HG03469 (cell line): ENCODE results near the gene PARD6B.
A peak's percentile ranks its signal among the peaks of the same experiment; 100 is the strongest.
"Not testable (repeated sequence)": the region's sequence is repeated elsewhere in the genome, so short reads cannot be mapped to it uniquely, and the experiment has no call there.

Experiments used
- ATAC-seq: cut with Tn5 transposase; IDR thresholded peaks from one replicate; pipeline ENCODE4 v1.9.1; 2021; ENCODE audit warnings: mild to moderate bottlenecking, moderate library complexity, moderate number of reproducible peaks; ENCODE audit not compliant: unreplicated experiment

PARD6B gene, protein sequence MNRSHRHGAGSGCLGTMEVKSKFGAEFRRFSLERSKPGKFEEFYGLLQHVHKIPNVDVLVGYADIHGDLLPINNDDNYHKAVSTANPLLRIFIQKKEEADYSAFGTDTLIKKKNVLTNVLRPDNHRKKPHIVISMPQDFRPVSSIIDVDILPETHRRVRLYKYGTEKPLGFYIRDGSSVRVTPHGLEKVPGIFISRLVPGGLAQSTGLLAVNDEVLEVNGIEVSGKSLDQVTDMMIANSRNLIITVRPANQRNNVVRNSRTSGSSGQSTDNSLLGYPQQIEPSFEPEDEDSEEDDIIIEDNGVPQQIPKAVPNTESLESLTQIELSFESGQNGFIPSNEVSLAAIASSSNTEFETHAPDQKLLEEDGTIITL

GRCh38 chr20:50731055-50731929, at the start of gene PARD6B:
Gene PARD6B, plus strand, starts transcription at chr20:50731580. Its CDS starts 207 bp downstream, at chr20:50731787.
- peak; percentile 75 for ATAC-seq

DNA sequence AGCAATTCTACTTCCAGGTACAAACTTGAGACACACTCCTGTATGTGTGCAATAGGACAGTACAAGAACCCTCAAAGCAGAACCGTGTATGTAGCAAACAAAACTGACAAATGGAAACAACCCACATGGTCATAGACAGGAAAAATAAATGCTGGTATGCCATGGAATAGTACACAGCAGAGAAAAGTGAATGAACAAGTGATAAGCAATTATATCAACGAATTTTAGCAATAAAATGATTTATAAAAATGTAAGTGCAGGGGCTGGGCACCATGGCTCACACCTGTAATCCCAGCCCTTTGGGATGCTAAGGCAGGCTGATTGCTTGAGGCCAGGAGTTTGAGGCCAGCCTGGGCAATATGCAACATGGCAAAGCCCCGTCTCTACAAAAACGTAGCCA, 49.3 kb upstream of the PARD6B start:
- ATAC-seq = no peak

DNA sequence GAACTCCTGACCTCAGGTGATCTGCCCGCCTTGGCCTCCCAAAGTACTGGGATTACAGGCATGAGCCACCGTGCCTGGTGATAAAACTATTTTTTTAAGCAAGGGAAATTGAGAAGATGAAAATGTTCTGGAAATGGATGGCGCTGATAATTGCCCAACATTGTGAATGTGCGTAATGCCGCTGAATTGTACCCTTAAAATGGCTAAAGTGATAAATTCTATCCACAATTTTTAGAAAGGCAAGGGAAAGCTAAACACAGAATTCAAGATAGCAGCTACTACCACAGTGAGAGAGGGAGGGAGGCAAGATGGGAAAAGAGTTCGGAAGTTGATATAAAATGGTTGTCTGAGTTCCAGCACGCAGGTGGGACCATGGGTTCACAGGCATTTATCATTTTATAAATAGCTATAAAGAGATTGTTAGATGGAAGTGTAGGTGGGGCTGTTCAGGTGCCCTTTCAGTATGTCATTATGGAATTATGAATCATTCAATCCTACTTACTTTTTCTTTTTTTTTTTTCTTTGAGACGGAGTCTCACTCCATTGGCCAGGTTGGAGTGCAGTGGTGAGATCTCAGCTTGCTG, 48.3 kb upstream of the PARD6B start:
- no peak for ATAC-seq

- ATAC-seq = no peak
These were observed 47.8 kb upstream of the PARD6B start for GRCh38 chr20:50683570-50683969.

GRCh38 chr20:50686821-50687220, 44.6 kb upstream of the PARD6B start:
- ATAC-seq = no peak

DNA sequence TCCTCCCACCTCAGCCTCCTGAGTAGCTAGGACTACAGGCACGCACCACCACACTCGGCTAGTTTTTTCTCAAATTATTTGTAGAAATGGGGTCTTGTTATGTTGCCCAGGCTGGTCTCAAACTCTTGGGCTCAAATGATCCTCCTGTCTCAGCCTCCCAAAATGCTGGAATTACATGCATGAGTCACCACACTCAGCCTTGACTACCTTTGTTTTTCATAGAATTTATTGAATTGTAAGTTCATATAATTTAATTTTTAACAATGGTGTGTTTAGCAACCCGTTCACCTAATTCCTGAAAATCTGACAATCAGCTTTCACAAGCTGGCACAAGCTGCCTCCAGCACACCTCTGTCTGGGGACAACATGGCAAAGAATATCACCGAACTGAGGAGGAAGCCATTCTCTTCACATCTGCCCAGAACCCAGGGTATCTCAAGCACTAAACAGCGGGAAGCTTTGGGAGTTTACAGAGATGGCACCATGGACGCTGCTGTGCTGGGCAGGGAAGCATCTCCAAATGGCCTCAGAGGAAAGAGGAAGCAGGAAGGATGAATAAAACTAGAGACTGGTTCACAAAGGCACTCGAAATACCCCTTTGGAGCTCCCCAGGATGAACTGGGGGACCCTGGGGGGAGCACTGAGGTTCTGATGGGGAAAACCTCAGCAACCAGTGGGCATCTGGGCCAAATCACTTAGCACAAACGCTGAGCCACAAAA, 43.0 kb upstream of the PARD6B start:
- no peak for ATAC-seq

GRCh38 chr20:50689864-50690649, 41.3 kb upstream of the PARD6B start:
- ATAC-seq = no peak

GRCh38 chr20:50690650-50691572, 40.5 kb upstream of the PARD6B start, which contains the start of gene RIPOR3:
Gene RIPOR3, minus strand, starts transcription at chr20:50691542. Its CDS starts 414 bp downstream, at chr20:50691128.
- ATAC-seq = no peak

DNA sequence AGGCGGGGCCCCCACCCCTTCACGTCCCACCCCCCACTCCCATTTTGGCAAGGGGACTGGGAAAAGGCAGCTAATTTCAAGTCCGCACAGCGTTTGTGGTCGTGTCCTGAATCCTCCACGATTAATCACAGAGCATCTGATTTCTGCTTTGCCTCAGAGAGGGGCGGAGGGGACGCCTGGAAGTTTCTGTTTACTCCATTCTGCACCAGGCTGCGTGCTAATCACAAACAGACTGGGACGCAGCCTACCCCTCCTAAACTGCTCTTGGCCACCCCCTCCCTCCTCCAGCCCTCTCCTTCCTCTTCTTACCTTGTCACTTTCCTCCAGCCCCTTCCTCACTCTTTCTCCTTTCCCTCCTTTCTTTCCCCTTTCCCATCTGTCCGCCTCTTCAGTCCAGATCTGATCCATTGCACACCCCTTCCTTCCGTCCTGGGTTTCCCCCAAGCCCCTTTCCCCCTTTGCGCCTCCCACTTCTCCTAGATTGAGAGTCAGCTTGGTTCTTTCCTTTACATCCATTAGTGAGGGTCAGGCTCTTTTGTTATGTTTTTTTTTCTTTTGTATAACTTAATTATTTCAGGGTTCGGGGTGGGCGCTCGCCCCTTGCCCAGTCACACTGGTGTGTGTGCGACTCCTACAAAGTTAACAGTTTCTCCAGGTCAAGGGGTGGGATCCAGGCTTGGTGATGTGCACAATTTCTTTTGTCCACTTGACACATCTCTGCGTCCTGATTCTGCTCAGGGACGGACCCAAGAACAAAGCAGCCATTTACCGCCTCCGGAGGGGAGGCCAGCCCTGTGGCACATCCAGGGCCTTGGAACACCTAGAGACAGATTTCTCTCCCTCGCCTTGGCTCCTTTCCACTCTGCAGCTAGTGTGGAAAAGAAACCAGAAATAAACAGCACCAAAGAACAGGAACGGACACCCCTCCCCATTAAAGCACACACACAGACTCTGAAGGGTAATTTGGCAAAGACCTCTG, 39.5 kb upstream of the PARD6B start:
- ATAC-seq = no peak

DNA sequence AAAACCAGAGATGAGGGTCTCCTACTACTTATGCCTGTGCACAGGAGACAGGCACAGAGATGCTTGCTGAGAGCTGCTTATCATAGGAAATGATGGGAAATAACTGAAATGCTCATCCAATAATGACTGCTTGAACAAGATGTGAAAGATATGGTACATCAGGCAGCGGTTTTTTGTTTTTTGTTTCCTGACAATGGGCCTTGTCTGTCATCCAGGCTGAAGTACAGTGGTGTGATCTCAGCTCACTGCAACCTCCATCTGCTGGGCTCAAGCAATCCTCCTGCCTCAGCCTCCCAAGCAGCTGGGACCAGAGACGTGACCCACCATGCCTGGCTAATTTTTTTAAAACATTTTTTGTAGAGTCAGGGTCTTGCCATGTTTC, 38.8 kb upstream of the PARD6B start:
- no peak for ATAC-seq

- ATAC-seq = no peak
These were observed 38.4 kb upstream of the PARD6B start for GRCh38 chr20:50693001-50693400.

- no peak for ATAC-seq
These were observed 36.8 kb upstream of the PARD6B start for GRCh38 chr20:50694379-50695134.

DNA sequence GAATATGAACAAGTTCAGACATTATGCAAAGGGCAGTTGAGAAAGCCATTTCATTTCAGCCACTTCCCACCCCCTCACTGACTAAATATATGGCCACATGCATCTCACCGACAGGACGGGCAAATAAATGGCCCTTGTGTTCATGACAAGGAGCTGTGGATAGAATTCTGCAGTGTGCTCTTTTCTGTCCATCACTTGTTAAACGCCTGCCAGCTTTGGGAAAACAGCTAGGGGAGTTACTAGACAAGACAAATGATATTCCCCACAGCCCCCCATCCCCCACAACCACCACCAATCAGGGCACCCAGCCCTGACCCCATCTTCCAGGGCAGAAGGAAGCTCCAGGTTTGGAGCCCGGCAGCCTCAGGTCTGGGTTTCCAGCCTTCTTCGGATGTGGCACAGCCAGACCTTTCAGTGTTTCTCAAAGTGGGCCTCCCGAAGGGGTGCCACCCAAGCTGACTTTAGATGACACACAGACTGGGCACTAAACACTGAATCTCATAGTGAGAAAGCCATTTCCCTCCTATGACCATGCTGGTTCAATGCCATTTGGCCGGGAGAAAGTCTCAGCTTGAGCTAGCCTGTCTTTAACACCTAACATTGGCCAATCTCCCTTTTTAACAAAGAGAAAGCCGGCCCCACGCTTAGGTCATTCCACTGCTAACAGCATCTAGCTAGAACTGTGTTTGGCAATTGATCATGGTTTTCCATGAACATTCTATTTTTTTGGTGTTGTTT, 36.1 kb upstream of the PARD6B start:
- ATAC-seq = no peak

DNA sequence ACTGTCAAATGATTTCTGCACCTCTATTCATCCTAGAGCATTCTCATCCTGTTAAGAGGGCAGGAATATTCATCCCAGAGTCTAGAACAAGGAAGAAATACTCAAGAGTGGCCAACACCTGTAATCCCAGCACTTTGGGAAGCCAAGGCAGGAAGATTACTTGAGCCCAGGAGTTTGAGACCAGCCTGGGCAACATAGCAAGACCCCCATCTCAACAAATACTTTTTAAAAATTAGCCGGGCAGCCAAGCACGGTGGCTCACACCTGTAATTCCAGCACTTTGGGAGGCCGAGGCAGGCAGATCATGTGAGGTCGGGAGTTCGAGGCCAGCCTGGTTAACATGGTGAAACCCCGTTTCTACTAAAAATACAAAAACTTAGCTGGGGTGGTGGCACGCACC, 33.1 kb upstream of the PARD6B start:
- not testable (repeated sequence) for ATAC-seq

DNA sequence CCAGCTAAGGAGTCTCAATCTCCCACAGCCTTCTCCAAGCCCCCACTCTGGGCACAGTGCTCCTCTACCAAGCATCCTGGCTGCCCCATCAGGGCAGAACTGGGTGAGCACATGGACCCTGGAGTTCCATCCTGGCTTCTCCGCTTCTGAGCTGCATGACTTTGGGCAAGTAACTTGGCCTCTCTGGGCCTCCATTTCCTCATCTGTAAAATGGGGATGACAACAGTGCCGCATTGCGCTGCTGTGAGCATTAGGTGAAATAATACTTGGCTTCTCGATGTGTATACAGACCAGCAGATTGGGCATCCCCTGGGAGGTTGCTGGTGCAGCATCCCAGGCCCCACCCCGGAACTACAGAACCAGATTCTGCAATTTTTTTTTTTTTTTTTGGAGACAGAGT, 31.7 kb upstream of the PARD6B start:
- ATAC-seq = no peak
